Subcutaneous adipose tissue (tissue), 4 donors: ENCODE measurements around the gene CIROP. TPM values are rescaled to one million over a fixed set of nuclear protein-coding genes. Genes with fewer than 3 reads are reported as not detected.

Experiments
- CTCF ChIP-seq: fragments of 450-650 bp; IDR thresholded peaks from one replicate; pipeline ENCODE4 v1.5.1; 2016; ENCODE audit warnings: low read depth, mild to moderate bottlenecking, control low read depth, antibody characterized with exemption, moderate library complexity
- total RNA-seq, 4 donors: library from RNA; depleted of rRNA; stranded (reverse); fragments of >200 nt; gene quantifications; one replicate each; pipeline ENCODE4 v1.1.0, GENCODE V29; 2016

CIROP gene
- total RNA-seq, 4 donors from 2014 or later, result not detected

DNA sequence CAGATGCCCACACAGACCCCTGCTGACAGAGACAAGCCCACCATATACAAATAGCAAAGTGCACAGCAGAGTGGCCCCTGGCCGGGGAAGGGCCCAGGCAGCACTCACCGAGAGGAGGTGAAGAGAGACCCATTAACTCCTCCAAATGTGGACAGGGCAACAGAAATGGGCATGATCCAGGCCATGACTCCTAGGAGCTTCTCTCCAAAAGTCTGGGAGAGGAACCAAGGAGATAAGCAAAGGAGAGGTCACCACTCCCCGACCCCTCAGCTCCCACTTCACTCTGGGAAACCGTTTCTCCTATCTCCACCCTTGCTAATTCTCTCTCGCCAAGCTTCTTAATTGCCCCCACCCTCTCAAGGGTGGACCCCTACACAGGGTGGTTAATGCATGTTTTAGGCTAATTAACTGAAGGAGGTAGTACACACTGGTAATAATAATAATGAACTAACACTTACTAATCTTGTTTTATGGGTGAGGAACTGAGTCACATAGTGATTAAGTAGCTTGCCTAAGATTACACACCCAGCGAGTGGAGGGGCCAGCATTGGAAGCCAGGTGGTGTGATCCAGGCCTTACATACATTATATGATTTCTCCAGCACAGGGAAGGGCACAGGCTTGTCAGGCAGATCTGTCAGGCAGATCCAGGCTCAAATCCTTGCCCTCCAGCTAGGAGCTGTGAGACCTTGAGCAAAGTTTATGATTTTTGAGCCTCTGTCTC is 33.2 kb upstream of the CIROP start:
- TF ChIP-seq CTCF, result no peak

GRCh38 chr14:23137192-23137812 is 32.5 kb upstream of the CIROP start:
- TF ChIP-seq CTCF, result no peak

GRCh38 chr14:23136566-23137133 is 31.9 kb upstream of the CIROP start:
- no peak for TF ChIP-seq CTCF

DNA sequence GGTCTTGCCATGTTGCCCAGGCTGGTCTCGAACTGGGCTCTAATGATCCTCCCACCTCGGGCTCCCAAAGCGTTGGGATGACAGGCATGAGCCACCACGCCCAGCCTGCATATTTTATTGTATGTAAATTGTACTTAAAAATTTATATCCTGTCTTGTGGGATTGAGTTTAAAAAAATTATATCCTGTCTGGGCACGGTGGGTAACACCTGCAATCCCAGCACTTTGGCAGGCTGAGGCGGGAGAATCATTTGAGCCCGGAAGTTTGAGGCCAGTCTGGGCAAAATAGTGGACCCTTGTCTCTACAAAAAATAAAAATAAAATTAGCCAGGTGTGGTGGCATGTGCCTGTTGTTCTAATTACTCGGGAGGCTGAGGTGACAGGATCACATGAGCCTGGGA is 28.2 kb upstream of the CIROP start:
- TF ChIP-seq CTCF, result no peak

DNA sequence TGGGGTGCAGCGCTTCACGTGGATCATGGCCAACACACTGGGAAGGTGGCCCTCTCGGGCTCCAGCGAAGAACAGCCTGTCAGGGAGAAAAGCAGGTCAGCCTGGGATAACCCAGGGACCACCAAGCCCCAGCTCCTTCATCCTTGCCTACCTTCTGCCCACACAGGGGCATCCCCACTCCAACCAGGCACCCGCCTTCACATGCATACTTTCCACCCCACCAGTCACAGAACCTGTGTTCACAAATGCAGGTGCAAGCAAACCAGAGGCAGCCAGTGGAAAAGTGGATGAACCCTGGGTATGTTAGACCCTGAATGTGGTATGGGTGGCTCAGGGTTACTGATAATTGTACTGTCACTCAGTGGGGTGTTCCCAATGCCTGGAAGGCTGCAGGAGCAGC is 26.7 kb upstream of the CIROP start:
- TF ChIP-seq CTCF, result no peak

GRCh38 chr14:23130871-23131270 is 26.1 kb upstream of the CIROP start:
- TF ChIP-seq CTCF, result no peak

DNA sequence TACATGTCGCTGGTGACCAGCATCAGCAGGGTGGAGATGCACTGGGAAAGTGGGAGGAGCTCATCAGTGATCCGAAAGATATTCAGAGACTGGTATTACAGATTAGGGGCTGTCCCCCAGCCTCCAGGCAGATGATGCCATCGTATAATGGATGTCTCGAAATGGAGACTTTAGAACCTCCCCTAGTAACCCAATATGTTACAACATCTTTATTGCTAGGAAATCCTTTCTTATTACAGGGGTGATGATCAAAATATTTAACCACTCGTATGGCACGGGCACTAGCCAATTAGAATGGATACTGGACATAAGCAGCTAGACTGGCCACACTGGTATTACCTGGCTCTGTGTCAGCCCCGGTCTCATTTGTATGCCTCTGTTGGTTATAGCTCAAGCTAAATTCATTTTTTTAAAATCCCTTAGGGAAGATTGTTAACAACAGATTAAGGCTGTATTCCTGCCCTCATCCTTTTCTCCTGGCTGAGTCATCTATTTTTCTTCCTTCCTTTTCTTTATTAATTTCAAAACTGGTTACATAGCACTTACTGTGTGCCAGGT is 25.0 kb upstream of the CIROP start:
- TF ChIP-seq CTCF, result no peak
